HCT116 (cell line): ENCODE data around the gene TMX3. TPM values are rescaled to one million over a fixed set of nuclear protein-coding genes. Genes with fewer than 3 reads are reported as not detected.

ENCODE experiments used
- ATAC-seq: fragments of 200-7000 bp; cut with Tn5 transposase; 2 replicates; pipeline ENCODE4 v1.9.1; 2020; ENCODE audit warnings: mild to moderate bottlenecking, moderate library complexity
- BruUV-seq: library from RNA; stranded (reverse); fragments of 400-500 nt; replicated peaks from 2 replicates; lab custom pipeline; 2021; lab: Mats Ljungman, UMichigan
- CTCF ChIA-PET: fragments of 300-600 bp; sonication (Branson Sonifier 250); formaldehyde crosslinking; loops from one replicate; lab custom pipeline; 2021; ENCODE audit warnings: antibody characterized with exemption; lab: Charles Lee
- POLR2A ChIA-PET: fragments of 300-600, 350-600 bp; sonication (Branson Sonifier 250); formaldehyde crosslinking; loops from one replicate; lab custom pipeline; 2021; ENCODE audit warnings: antibody characterized with exemption; lab: Charles Lee
- RAD21 ChIA-PET, 2 experiments: fragments of 300-600 bp; sonication (Branson Sonifier 250); formaldehyde crosslinking; loops; one replicate each; lab custom pipeline; 2023; ENCODE audit warnings: low total read pairs in 2 of 2; ENCODE audit not compliant: uncharacterized antibody in 2 of 2, unreplicated experiment in 2 of 2, low non-redundant PET in 1 of 2; lab: Charles Lee
- DNase-seq: peaks from one replicate; pipeline ENCODE4 v3.0.0-alpha.2; 2010; ENCODE audit warnings: low read depth, low spot score
- H2AFZ ChIP-seq: fragments of 200-600 bp; shearing (Covaris generic), sonication (generic); 2 replicates; pipeline ENCODE4 v1.6.1; 2017; ENCODE audit warnings: low read depth, mixed run types, mixed read lengths, antibody characterized with exemption, low read length; ENCODE audit not compliant: poor library complexity, severe bottlenecking
- H3K27ac ChIP-seq: 2 replicates; pipeline ENCODE4 v1.5.1; 2012; ENCODE audit warnings: low read depth, low read length
- H3K27me3 ChIP-seq: fragments of 200-600 bp; sonication (generic); 2 replicates; pipeline ENCODE4 v1.6.1; 2016; ENCODE audit warnings: mixed run types, low read length, mixed read lengths; ENCODE audit not compliant: insufficient read depth
- H3K36me3 ChIP-seq, 2 experiments: fragments of 200-500 bp in 1 of 2; fragments of 200-600 bp in 1 of 2; sonication (Bioruptor generic) in 1 of 2; sonication (generic) in 1 of 2; 2 replicates each; pipeline versions ENCODE4 v1.5.1 to v1.6.1; 2014 to 2016; ENCODE audit warnings: low read length in 2 of 2, inconsistent platforms in 1 of 2, mixed read lengths in 1 of 2, mixed run types in 1 of 2; ENCODE audit not compliant: insufficient read depth in 2 of 2, control insufficient read depth in 1 of 2
- H3K4me1 ChIP-seq, 2 experiments: fragments of 200-600 bp in 1 of 2; sonication (generic) in 1 of 2; 2 replicates each; pipeline versions ENCODE4 v1.5.1 to v1.6.1; 2012 to 2017; ENCODE audit warnings: low read length in 2 of 2, inconsistent platforms in 1 of 2, mild to moderate bottlenecking in 1 of 2, mixed read lengths in 1 of 2, mixed run types in 1 of 2, moderate library complexity in 1 of 2; ENCODE audit not compliant: insufficient read depth in 2 of 2, control insufficient read depth in 1 of 2
- H3K4me2 ChIP-seq: fragments of 200-600 bp; sonication (generic); 2 replicates; pipeline ENCODE4 v1.6.1; 2017; ENCODE audit warnings: mixed run types, low read length, mixed read lengths
- H3K4me3 ChIP-seq, 2 experiments: fragments of 200-600 bp in 1 of 2; sonication (generic) in 1 of 2; replicated peaks in 1 of 2; 2 replicates each; pipeline ENCODE4 v1.5.1; 2011 to 2016; ENCODE audit warnings: low read length in 2 of 2, control low read depth in 1 of 2, low read depth in 1 of 2, mild to moderate bottlenecking in 1 of 2, mixed read lengths in 1 of 2, mixed run types in 1 of 2
- H3K79me2 ChIP-seq: fragments of 200-600 bp; sonication (generic); 2 replicates; pipeline ENCODE4 v1.6.1; 2017; ENCODE audit warnings: mild to moderate bottlenecking, mixed run types, low read length, moderate library complexity, mixed read lengths; ENCODE audit not compliant: insufficient read depth
- H3K9ac ChIP-seq: fragments of 200-600 bp; sonication (generic); 2 replicates; pipeline ENCODE4 v1.6.1; 2016; ENCODE audit warnings: low read length, mixed read lengths
- H3K9me2 ChIP-seq: fragments of 200-600 bp; sonication (generic), shearing (Covaris generic); 2 replicates; pipeline ENCODE4 v1.6.1; 2017; ENCODE audit warnings: mixed run types, mild to moderate bottlenecking, moderate library complexity; ENCODE audit not compliant: insufficient read depth
- H3K9me3 ChIP-seq, 2 experiments: fragments of 200-500 bp in 1 of 2; fragments of 200-600 bp in 1 of 2; sonication (Bioruptor generic) in 1 of 2; sonication (generic) in 1 of 2; 2 replicates each; pipeline ENCODE4 v1.6.1; 2014 to 2017; ENCODE audit warnings: low read length in 2 of 2, mixed read lengths in 2 of 2, inconsistent platforms in 1 of 2, low read depth in 1 of 2, mild to moderate bottlenecking in 1 of 2, mixed run types in 1 of 2, moderate library complexity in 1 of 2; ENCODE audit not compliant: control insufficient read depth in 1 of 2, insufficient read depth in 1 of 2
- H4K20me1 ChIP-seq: fragments of 200-600 bp; sonication (generic), shearing (Covaris generic); 2 replicates; pipeline ENCODE4 v1.6.1; 2017; ENCODE audit warnings: mixed run types, mild to moderate bottlenecking, moderate library complexity; ENCODE audit not compliant: insufficient read depth
- EGR1 ChIP-seq: IDR thresholded peaks from 2 replicates; pipeline ENCODE4 v1.6.1; 2012; ENCODE audit warnings: low read depth
- JUND ChIP-seq: IDR thresholded peaks from 2 replicates; pipeline ENCODE4 v1.6.1; 2012
- POLR2A ChIP-seq: IDR thresholded peaks from 2 replicates; pipeline ENCODE4 v1.7.0; 2011; ENCODE audit warnings: borderline replicate concordance; ENCODE audit not compliant: insufficient read depth, insufficient read length; ENCODE audit errors: extremely low read depth
- RAD21 ChIP-seq: IDR thresholded peaks from 2 replicates; pipeline ENCODE4 v1.6.1; 2012; ENCODE audit warnings: low read depth, mild to moderate bottlenecking
- SIN3A ChIP-seq: IDR thresholded peaks from 2 replicates; pipeline ENCODE4 v1.6.1; 2012; ENCODE audit warnings: low read depth
- SP1 ChIP-seq: IDR thresholded peaks from 2 replicates; pipeline ENCODE4 v1.6.1; 2012; ENCODE audit warnings: low read depth
- YY1 ChIP-seq: IDR thresholded peaks from 2 replicates; pipeline ENCODE4 v1.6.1; 2011; ENCODE audit warnings: low read length, low read depth, moderate library complexity, mild to moderate bottlenecking; ENCODE audit not compliant: insufficient replicate concordance; ENCODE audit errors: extremely low read depth
- intact Hi-C: fragments of 100-400 bp; cut with micrococcal nuclease; formaldehyde crosslinking; loops from 2 replicates; pipeline ENCODE4 v1.10.0; 2022
- total RNA-seq: library from RNA; stranded (reverse); gene quantifications from one replicate; pipeline ENCODE4 v1.2.1, GENCODE V29; 2021; ENCODE audit not compliant: unreplicated experiment
- TF ChIP-seq, protein P1 (sequence below), 3 experiments: fragments of 200-600 bp in 1 of 3; sonication (generic) in 1 of 3; IDR thresholded peaks in 2 of 3; conservative IDR thresholded peaks in 1 of 3; 2 replicates each; pipeline ENCODE4 v1.5.1; 2012 to 2017; ENCODE audit warnings: low read depth in 2 of 3, low read length in 2 of 3, antibody characterized with exemption in 1 of 3, borderline replicate concordance in 1 of 3, control low read depth in 1 of 3, mild to moderate bottlenecking in 1 of 3, mixed read lengths in 1 of 3, mixed run types in 1 of 3, moderate library complexity in 1 of 3; ENCODE audit not compliant: insufficient read depth in 1 of 3
- TF ChIP-seq, protein P2 (sequence below): IDR thresholded peaks from 2 replicates; pipeline ENCODE4 v1.6.1; 2011; ENCODE audit warnings: mild to moderate bottlenecking, low read length, moderate library complexity; ENCODE audit not compliant: insufficient replicate concordance; ENCODE audit errors: extremely low read depth
- TF ChIP-seq, protein P3 (sequence below): IDR thresholded peaks from 2 replicates; pipeline ENCODE4 v1.6.1; 2012; ENCODE audit warnings: low read depth

Gene TMX3
- total RNA-seq, 1 experiment from 2014 or later, result 39.6 TPM

DNA sequence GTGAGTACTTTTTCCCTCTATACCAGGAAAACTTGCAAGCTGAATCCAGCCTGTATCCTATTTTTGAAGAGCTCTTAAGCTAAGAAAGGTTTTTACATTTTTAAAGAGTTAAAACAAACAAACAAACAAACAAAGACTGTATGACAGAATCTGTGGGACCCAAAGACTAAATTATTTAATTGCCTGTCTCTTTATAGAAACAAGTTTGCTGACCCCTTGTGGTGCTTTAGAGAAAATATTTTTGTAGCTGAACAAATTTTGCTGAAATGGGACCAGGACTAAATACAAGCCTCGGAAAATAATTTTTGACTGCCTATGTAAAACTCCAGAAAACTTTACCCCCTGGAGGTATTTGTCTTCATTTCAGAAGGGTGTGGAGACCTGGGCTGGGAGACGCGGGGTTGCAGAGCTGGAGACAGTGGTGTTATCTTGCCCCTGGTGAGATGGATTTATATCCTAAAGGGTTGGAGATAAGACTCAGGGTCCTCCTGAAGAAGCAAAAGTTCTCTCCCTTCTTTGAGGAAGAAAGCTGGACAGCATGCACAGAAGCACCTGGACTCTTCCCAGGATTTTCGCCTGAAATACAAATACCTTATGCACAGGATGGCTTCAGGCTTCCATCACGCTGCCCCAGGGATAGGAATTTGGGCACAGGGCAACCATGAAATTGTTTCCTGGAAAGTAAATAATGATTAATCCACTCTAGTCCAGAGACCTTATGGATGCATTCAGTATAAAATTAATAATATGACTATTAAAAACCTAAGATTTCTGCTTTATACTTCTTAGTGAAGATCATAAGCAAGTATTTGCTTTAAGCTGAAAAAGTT lies 54.3 kb downstream of the TMX3 start:
- H3K36me3 ChIP-seq, result no peaks in the 10 kb centered on the region
- H3K9me2 ChIP-seq, result no peaks in the 10 kb centered on the region
- no peaks in the 10 kb centered on the region for H4K20me1 ChIP-seq
- no peak overlapping the region for H2AFZ ChIP-seq
- H3K27ac ChIP-seq, result no peak overlapping the region
- H3K4me3 ChIP-seq, result no peak overlapping the region
- intact Hi-C loops, result loop anchor here (1.0 kb wide), 1 partner anchor 1443 kb away; no protein-coding TSS in a partner anchor
- ChIA-PET RAD21 (no interaction called here), CTCF (interaction anchor here (0.6 to 1.0 kb wide), 2 partner anchors 18 to 563 kb away, joined by 3 read pairs; no protein-coding TSS in a partner anchor), POLR2A (no interaction called here)
- DNase-seq, result peak; percentile 29
- H3K27me3 ChIP-seq, result no peaks in the 10 kb centered on the region
- H3K9ac ChIP-seq, result no peak overlapping the region
- H3K9me3 ChIP-seq, result no peaks in the 10 kb centered on the region
- no peaks in the 10 kb centered on the region for H3K4me1 ChIP-seq
- no peak overlapping the region for H3K4me2 ChIP-seq
- no peak for TF ChIP-seq SP1
- no peak for TF ChIP-seq EGR1
- peak; percentile 50 for TF ChIP-seq RAD21
- TF ChIP-seq SIN3A, result no peak
- no peak for TF ChIP-seq POLR2A
- no peak for TF ChIP-seq JUND
- TF ChIP-seq, protein P1, sequence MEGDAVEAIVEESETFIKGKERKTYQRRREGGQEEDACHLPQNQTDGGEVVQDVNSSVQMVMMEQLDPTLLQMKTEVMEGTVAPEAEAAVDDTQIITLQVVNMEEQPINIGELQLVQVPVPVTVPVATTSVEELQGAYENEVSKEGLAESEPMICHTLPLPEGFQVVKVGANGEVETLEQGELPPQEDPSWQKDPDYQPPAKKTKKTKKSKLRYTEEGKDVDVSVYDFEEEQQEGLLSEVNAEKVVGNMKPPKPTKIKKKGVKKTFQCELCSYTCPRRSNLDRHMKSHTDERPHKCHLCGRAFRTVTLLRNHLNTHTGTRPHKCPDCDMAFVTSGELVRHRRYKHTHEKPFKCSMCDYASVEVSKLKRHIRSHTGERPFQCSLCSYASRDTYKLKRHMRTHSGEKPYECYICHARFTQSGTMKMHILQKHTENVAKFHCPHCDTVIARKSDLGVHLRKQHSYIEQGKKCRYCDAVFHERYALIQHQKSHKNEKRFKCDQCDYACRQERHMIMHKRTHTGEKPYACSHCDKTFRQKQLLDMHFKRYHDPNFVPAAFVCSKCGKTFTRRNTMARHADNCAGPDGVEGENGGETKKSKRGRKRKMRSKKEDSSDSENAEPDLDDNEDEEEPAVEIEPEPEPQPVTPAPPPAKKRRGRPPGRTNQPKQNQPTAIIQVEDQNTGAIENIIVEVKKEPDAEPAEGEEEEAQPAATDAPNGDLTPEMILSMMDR (IDR thresholded peaks at IDR 0.05 in 2 of 3, conservative IDR thresholded peaks at IDR 0.05 in 1 of 3; ENCODE audit: borderline replicate concordance in 1 of 3, insufficient read depth in 1 of 3, low read depth in 2 of 3, low read length in 2 of 3), result peak; percentile 20 to 60 (median 46); a peak in 5 of 6 replicates
- TF ChIP-seq, protein P2, sequence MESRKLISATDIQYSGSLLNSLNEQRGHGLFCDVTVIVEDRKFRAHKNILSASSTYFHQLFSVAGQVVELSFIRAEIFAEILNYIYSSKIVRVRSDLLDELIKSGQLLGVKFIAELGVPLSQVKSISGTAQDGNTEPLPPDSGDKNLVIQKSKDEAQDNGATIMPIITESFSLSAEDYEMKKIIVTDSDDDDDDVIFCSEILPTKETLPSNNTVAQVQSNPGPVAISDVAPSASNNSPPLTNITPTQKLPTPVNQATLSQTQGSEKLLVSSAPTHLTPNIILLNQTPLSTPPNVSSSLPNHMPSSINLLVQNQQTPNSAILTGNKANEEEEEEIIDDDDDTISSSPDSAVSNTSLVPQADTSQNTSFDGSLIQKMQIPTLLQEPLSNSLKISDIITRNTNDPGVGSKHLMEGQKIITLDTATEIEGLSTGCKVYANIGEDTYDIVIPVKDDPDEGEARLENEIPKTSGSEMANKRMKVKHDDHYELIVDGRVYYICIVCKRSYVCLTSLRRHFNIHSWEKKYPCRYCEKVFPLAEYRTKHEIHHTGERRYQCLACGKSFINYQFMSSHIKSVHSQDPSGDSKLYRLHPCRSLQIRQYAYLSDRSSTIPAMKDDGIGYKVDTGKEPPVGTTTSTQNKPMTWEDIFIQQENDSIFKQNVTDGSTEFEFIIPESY, result no peak
- TF ChIP-seq, protein P3, sequence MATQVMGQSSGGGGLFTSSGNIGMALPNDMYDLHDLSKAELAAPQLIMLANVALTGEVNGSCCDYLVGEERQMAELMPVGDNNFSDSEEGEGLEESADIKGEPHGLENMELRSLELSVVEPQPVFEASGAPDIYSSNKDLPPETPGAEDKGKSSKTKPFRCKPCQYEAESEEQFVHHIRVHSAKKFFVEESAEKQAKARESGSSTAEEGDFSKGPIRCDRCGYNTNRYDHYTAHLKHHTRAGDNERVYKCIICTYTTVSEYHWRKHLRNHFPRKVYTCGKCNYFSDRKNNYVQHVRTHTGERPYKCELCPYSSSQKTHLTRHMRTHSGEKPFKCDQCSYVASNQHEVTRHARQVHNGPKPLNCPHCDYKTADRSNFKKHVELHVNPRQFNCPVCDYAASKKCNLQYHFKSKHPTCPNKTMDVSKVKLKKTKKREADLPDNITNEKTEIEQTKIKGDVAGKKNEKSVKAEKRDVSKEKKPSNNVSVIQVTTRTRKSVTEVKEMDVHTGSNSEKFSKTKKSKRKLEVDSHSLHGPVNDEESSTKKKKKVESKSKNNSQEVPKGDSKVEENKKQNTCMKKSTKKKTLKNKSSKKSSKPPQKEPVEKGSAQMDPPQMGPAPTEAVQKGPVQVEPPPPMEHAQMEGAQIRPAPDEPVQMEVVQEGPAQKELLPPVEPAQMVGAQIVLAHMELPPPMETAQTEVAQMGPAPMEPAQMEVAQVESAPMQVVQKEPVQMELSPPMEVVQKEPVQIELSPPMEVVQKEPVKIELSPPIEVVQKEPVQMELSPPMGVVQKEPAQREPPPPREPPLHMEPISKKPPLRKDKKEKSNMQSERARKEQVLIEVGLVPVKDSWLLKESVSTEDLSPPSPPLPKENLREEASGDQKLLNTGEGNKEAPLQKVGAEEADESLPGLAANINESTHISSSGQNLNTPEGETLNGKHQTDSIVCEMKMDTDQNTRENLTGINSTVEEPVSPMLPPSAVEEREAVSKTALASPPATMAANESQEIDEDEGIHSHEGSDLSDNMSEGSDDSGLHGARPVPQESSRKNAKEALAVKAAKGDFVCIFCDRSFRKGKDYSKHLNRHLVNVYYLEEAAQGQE, result no peak
- no peak for TF ChIP-seq YY1
- ATAC-seq, result peak; percentile 52
- no peaks in the 10 kb centered on the region for H3K79me2 ChIP-seq
- BruUV-seq, result no TSS peak
